Heart left ventricle (tissue), 13 donors: ENCODE measurements around the gene TMEM204.

Experiments used
- CTCF ChIP-seq, 12 donors: fragments of 200-600 bp; sonication (generic) in 4 of 12; IDR thresholded peaks; one replicate each; pipeline versions ENCODE4 v1.5.0 to v1.8.0; 2018 to 2022; ENCODE audit warnings: antibody characterized with exemption in 12 of 12, mild to moderate bottlenecking in 5 of 12
- POLR2A ChIP-seq, 2 donors: fragments of 450-650 bp; IDR thresholded peaks; one replicate each; pipeline ENCODE4 v1.6.1; 2017; ENCODE audit warnings: antibody characterized with exemption in 2 of 2, mild to moderate bottlenecking in 2 of 2, moderate library complexity in 2 of 2
- donor health status: ischemic (EF 13 %, LVEDD 7.1; RV severe dilation, severe dysfunction).
- donor health status: DM: no; HTN: yes; CAD: no.
- donor health status: DM: no; HTN: no; CAD: no.
- donor health status: ischemic (EF 25% LVEDD 6.9; RV normal size, moderate dysfunction).
- donor health status: ischemic (EF 25% LVEDD 5.7; RV mildly dilated, moderate dysfunction).
- donor health status: ischemic (EF 35%, LVEDD 5.7; RV mildly dilated, moderate dysfunction).
- donor health status: nonischemic (EF 11% LVEDD 7.7; RV severe dilation, severe dysfunction).
- donor health status: DM: yes; HTN: yes; CAD: no.
- donor health status: PGD.
- donor health status: ischemic (EF 29% LVEDD 5.4; RV normal size, mild dysfunction).
- donor health status: nonischemic (EF 23%, LVEDD 6.1; RV moderate dilation, normal function).

GRCh38 chr16:1494711-1495110 is 38.8 kb upstream of the TMEM204 start:
- TF ChIP-seq CTCF (IDR thresholded peaks at IDR 0.05) (no peak), POLR2A (IDR thresholded peaks at IDR 0.05) (no peak)
